HG03095 (cell line): ENCODE measurements around the gene SPIRE2.
"Not testable (repeated sequence)": the region's sequence is repeated elsewhere in the genome, so short reads cannot be mapped to it uniquely, and the experiment has no call there.

Source experiments
- ATAC-seq: cut with Tn5 transposase; IDR thresholded peaks from one replicate; pipeline ENCODE4 v1.9.1; 2021; ENCODE audit warnings: moderate library complexity; ENCODE audit not compliant: unreplicated experiment

SPIRE2 gene

GRCh38 chr16:89862732-89863131, 34.5 kb downstream of the SPIRE2 start:
- ATAC-seq: no peak

GRCh38 chr16:89863741-89864526, 35.7 kb downstream of the SPIRE2 start:
- ATAC-seq: peak; percentile 62

GRCh38 chr16:89864527-89864820, 36.2 kb downstream of the SPIRE2 start:
- ATAC-seq: no peak

GRCh38 chr16:89867918-89868317, 39.6 kb downstream of the SPIRE2 start:
- ATAC-seq: no peak

GRCh38 chr16:89869911-89870310, 41.6 kb downstream of the SPIRE2 start:
- no peak for ATAC-seq

- no peak for ATAC-seq
Measured at GRCh38 chr16:89870440-89870839, 42.2 kb downstream of the SPIRE2 start.

GRCh38 chr16:89871895-89872294, 43.6 kb downstream of the SPIRE2 start:
- ATAC-seq: no peak

- ATAC-seq: peak; percentile 25
Measured at GRCh38 chr16:89873109-89873971, 45.1 kb downstream of the SPIRE2 start, which contains the start of gene TCF25. Gene TCF25 (plus strand): TSS chr16:89873592. CDS start chr16:89873668, 76 bp downstream.

- peak; percentile 52 for ATAC-seq
Measured at GRCh38 chr16:89873972-89874689, 45.9 kb downstream of the SPIRE2 start.

GRCh38 chr16:89879123-89879522, 50.8 kb downstream of the SPIRE2 start:
- ATAC-seq: not testable (repeated sequence)

GRCh38 chr16:89880477-89881367, 52.4 kb downstream of the SPIRE2 start:
- no peak for ATAC-seq

- no peak for ATAC-seq
Measured at GRCh38 chr16:89881368-89881730, 53.1 kb downstream of the SPIRE2 start.

GRCh38 chr16:89883346-89884040, 55.2 kb downstream of the SPIRE2 start:
- ATAC-seq: no peak

GRCh38 chr16:89884041-89884421, 55.8 kb downstream of the SPIRE2 start:
- ATAC-seq: no peak

GRCh38 chr16:89887243-89887642, 59.0 kb downstream of the SPIRE2 start:
- ATAC-seq: no peak

GRCh38 chr16:89890200-89890599, 61.9 kb downstream of the SPIRE2 start:
- ATAC-seq: no peak

GRCh38 chr16:89890886-89891657, 62.8 kb downstream of the SPIRE2 start:
- no peak for ATAC-seq

GRCh38 chr16:89892055-89892630, 63.9 kb downstream of the SPIRE2 start:
- no peak for ATAC-seq

- ATAC-seq: no peak
Measured at GRCh38 chr16:89892635-89893034, 64.4 kb downstream of the SPIRE2 start.
